MV-4-11 (cell line): Measurements from ENCODE around the gene KLHL10.
"Not testable (repeated sequence)": the region's sequence is repeated elsewhere in the genome, so short reads cannot be mapped to it uniquely, and the experiment has no call there.

Source experiments
- DNase-seq: peaks from one replicate; lab custom pipeline; 2025; lab: John Stamatoyannopoulos, UW

Gene KLHL10

DNA sequence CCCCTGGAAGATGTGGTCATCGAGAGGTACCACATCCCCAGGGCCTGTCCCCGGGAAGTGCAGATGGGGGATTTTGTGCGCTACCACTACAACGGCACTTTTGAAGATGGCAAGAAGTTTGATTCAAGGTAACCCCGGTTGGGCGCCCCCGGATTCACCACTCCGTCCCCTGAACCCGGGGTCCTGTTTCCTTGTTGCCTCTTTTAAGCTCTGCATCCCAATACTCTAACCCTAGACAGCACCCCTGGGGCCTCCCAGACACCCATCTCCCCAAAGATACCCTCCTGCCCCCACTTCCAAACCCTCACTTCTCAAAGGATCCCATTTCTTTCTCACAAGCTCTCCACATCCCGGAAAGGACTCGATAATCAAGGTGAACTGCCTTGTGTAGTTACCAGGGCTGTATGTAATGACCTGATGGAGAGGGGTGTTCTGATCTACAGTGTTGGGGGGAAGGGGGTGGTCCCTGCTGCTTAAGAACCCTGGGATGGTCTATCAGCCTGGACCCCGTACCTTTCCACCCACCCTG, 24.4 kb upstream of the KLHL10 start:
- DNase-seq, result no peak

DNA sequence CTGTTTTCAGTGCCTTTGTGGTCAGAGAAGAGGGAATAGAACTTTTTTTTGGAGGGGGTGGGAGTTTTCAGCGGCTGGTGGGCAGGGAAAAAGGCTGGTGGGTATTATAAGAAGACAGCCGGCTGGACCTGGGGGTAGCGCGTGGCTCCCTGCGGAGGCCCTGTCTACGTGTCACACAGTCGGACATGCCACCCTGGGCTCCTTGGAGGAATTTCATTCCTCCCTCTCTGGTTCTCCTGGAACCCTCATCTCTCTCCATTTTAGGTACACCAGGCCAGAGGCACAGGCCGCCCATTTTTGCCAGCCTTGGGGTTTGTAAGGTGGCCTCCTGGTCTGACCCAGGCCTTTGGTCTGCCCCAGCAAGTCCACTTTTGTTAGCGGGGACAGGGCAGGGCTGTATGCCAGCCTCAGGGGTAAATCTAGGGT, 23.9 kb upstream of the KLHL10 start:
- DNase-seq, result no peak

DNA sequence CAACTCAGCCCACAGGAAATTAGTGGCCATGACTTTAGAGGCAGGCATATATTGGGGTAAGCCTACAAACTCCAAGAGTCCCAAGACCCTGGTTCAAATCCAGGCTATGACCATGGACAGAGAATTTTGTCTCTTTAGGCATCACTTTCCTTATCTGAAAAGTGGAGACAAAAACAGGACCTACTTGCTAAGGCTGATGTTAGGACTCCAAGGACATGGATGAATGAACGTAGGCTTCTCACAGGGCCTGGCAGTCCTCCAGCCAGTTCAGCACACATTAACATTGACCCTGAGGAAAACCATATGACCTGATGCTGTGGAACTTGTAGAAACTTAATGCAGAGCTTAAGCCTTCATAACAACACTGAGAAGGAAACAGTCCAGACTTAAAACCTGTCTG, 23.4 kb upstream of the KLHL10 start:
- DNase-seq, result no peak

- no peak for DNase-seq
Observed at GRCh38 chr17:41816637-41817320, 20.8 kb upstream of the KLHL10 start.

GRCh38 chr17:41818024-41818423, 19.6 kb upstream of the KLHL10 start:
- DNase-seq, result no peak

DNA sequence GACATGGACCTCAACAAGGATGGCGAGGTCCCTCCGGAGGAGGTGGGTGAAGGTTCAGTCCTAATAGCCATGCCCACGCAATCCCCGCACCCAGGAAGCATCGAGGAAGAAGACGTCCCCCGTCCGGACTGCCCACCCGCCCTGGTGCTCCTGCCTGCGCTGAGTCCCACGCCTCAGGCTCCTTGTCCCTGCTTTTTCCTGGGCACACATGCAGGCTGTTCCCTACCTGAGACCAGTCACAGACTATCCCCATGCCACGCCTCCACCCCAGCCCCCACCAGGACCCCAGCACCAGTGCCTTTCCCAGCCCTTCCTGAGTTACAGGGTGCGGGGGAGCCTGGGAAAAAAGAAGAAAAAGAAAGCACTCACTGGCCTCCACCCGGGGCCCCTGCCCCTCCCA, 15.8 kb upstream of the KLHL10 start:
- DNase-seq, result no peak

DNA sequence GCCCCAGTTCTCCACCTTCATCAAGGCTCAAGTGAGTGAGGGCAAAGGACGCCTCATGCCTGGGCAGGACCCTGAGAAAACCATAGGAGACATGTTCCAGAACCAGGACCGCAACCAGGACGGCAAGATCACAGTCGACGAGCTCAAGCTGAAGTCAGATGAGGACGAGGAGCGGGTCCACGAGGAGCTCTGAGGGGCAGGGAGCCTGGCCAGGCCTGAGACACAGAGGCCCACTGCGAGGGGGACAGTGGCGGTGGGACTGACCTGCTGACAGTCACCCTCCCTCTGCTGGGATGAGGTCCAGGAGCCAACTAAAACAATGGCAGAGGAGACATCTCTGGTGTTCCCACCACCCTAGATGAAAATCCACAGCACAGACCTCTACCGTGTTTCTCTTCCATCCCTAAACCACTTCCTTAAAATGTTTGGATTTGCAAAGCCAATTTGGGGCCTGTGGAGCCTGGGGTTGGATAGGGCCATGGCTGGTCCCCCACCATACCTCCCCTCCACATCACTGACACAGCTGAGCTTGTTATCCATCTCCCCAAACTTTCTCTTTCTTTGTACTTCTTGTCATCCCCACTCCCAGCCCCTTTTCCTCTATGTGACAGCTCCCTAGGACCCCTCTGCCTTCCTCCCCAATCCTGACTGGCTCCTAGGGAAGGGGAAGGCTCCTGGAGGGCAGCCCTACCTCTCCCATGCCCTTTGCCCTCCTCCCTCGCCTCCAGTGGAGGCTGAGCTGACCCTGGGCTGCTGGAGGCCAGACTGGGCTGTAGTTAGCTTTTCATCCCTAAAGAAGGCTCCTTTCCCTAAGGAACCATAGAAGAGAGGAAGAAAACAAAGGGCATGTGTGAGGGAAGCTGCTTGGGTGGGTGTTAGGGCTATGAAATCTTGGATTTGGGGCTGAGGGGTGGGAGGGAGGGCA, 15.1 kb upstream of the KLHL10 start:
- DNase-seq, result no peak

DNA sequence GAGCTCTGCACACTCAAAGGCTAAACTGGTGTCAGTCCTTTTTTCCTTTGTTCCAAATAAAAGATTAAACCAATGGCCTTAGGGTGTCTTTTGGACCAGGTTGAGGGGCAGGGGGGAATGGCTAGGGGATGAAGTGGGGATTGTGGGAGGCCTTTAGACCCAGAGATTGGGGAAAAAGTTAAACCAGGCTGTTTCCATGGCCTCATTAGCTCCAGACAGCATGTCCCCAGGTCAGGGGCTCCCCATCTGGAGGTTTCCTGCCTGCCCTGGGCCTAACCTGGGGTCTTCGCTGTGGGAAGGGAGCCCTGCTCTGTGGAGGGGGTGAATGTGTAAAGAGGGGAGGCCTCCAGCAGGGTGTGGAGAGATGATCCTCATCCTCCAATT, 14.5 kb upstream of the KLHL10 start:
- DNase-seq, result no peak

GRCh38 chr17:41823580-41823979, 14.0 kb upstream of the KLHL10 start:
- no peak for DNase-seq

- DNase-seq, result no peak
Observed at GRCh38 chr17:41824086-41824485, 13.5 kb upstream of the KLHL10 start.

- DNase-seq, result no peak
Observed at GRCh38 chr17:41825175-41825845, 12.3 kb upstream of the KLHL10 start.

DNA sequence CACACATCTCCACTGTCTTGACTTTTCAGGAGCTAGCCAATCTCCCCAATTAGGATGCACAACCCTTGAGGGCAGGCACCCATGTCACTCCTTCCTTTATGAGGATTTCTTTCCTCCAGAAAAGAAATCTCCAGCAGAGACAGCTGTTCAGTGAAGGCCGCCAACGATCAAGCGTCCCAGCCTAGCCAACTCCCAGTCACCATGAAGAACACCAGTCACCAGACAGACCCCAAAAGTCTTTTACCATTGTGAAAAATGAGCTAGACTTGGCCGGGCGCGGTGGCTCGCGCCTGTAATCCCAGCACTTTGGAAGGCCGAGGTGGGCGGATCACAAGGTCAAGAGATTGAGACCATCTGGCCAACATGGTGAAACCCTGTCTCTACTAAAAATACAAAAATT, 7.7 kb upstream of the KLHL10 start:
- DNase-seq, result not testable (repeated sequence)

DNA sequence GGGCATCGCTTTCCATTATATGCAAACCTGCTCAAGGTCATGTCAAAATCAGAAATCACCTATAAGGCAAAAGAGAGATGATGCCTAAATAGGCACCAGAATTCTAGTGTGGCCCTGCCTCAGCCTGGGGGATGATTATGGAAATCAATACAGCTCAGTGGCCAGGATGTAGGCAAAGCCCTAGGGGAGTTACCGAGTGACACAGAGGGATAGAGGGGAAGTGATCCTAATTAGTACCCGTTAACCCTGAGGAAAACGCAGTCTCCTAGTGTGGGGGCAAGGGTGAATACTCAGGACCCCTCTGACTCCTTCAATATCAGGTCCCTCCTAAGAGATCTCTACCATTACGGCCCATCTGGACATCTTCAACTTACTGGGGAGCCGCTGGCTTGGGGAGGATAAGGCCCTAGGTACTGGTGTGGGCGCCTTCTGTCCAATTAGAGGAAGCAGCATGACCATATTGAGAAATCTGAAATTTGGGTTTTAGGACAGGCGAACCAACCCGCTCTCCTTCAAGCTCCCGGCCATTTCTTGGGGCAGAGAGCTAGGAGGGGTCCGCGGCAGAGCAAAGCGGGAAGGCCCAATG, 2.3 kb upstream of the KLHL10 start:
- peak; percentile 19 for DNase-seq

- no peak for DNase-seq
Observed at GRCh38 chr17:41835800-41836549, 1.6 kb upstream of the KLHL10 start, which contains the start of gene NT5C3B. Gene NT5C3B (minus strand): TSS chr17:41836232. CDS start chr17:41836193, 39 bp downstream.

- no peak for DNase-seq
Observed at GRCh38 chr17:41836550-41837196, 952 bp upstream of the KLHL10 start.

GRCh38 chr17:41839448-41839847, 1.8 kb downstream of the KLHL10 start:
- not testable (repeated sequence) for DNase-seq

- DNase-seq, result not testable (repeated sequence)
Observed at GRCh38 chr17:41840781-41841180, 3.2 kb downstream of the KLHL10 start.

- no peak for DNase-seq
Observed at GRCh38 chr17:41844971-41845370, 7.3 kb downstream of the KLHL10 start.

GRCh38 chr17:41848788-41849187, 11.2 kb downstream of the KLHL10 start:
- DNase-seq, result no peak

DNA sequence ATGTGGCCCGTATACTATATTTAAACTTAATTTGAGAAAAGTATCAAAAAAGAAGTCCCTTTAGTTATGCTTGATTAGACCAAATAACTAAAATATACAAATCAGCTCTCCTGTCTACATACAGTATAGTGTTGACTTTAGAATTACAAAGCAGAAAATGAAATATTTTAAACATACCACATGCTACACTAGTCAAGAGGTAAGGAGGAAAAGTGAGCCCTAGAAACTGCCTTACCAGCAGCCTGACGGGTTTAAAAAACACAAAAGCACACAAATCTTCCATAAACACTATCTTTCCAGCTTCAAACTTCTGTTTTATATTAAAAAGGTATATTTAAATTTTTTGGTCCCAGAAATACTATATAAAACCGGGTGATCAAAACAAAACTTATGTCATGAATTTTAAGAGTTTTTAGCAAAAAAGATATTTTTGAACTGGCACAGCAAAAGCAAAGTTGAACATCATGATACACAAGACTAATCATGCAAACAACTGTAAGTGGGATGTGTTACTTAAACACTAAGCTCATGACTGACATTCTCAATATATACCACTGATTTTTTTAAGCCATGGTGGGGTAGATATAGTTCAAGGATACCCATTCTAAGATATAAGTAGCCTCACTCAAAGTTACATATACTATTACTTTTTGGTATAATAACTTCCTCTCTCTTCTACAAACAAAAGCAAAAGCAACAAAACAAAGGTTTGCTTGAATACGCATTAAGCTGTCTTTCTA, 11.8 kb downstream of the KLHL10 start:
- no peak for DNase-seq
